Liver (tissue), 9 donors: ENCODE measurements around the gene TNFAIP3. TPM values are rescaled to one million over a fixed set of nuclear protein-coding genes. Genes with fewer than 3 reads are reported as not detected.

ENCODE experiments used
- DNase-seq: peaks from one replicate; pipeline ENCODE4 v3.0.0-alpha.2; 2017; ENCODE audit warnings: low spot score
- H3K27ac ChIP-seq, 2 donors: one replicate each; pipeline ENCODE4 v1.7.0; 2013; ENCODE audit warnings: inconsistent platforms in 2 of 2, low read length in 2 of 2, control low read depth in 1 of 2, low read depth in 1 of 2, mild to moderate bottlenecking in 1 of 2
- H3K27me3 ChIP-seq, 4 donors: one replicate each; pipeline versions ENCODE4 v1.6.1 to v1.7.0; 2013; ENCODE audit warnings: low read length in 3 of 4, inconsistent platforms in 1 of 4, mild to moderate bottlenecking in 1 of 4, moderate library complexity in 1 of 4; ENCODE audit not compliant: control insufficient read depth in 4 of 4, insufficient read depth in 4 of 4
- H3K36me3 ChIP-seq, 4 donors: one replicate each; pipeline versions ENCODE4 v1.6.1 to v1.7.0; 2013; ENCODE audit warnings: low read length in 3 of 4, mild to moderate bottlenecking in 3 of 4, low read depth in 1 of 4, moderate library complexity in 1 of 4; ENCODE audit not compliant: control insufficient read depth in 4 of 4, insufficient read depth in 3 of 4
- H3K4me1 ChIP-seq, 4 donors: one replicate each; pipeline versions ENCODE4 v1.6.1 to v1.7.0; 2013; ENCODE audit warnings: low read length in 3 of 4, mild to moderate bottlenecking in 3 of 4, moderate library complexity in 1 of 4; ENCODE audit not compliant: control insufficient read depth in 4 of 4, insufficient read depth in 4 of 4
- H3K4me3 ChIP-seq, 3 donors: one replicate each; pipeline versions ENCODE4 v1.6.1 to v1.7.0; 2013; ENCODE audit warnings: low read length in 3 of 3, control low read depth in 1 of 3, low read depth in 1 of 3, mild to moderate bottlenecking in 1 of 3
- H3K9ac ChIP-seq, 2 donors: one replicate each; pipeline ENCODE4 v1.7.0; 2013; ENCODE audit warnings: low read length in 2 of 2, mild to moderate bottlenecking in 2 of 2, moderate library complexity in 2 of 2, control low read depth in 1 of 2, low read depth in 1 of 2
- H3K9me3 ChIP-seq, 4 donors: one replicate each; pipeline versions ENCODE4 v1.6.1 to v1.7.0; 2013; ENCODE audit warnings: low read length in 3 of 4; ENCODE audit not compliant: control insufficient read depth in 4 of 4
- CTCF ChIP-seq: fragments of 150-350 bp; IDR thresholded peaks from 2 replicates; pipeline ENCODE4 v1.5.1; 2017; ENCODE audit warnings: improper control_type of control experiment, low read depth, low read length; ENCODE audit not compliant: missing input control
- EGR1 ChIP-seq, 2 donors: IDR thresholded peaks; 2 replicates each; pipeline ENCODE4 v1.6.1; 2016 to 2018; ENCODE audit warnings: antibody characterized with exemption in 2 of 2, low read depth in 2 of 2
- FOXA1 ChIP-seq: IDR thresholded peaks from 2 replicates; pipeline ENCODE4 v1.6.1; 2016; ENCODE audit warnings: antibody characterized with exemption
- FOXA2 ChIP-seq: IDR thresholded peaks from 2 replicates; pipeline ENCODE4 v1.6.1; 2016; ENCODE audit warnings: antibody characterized with exemption
- GABPA ChIP-seq, 2 donors: IDR thresholded peaks in 1 of 2; conservative IDR thresholded peaks in 1 of 2; 2 replicates each; pipeline ENCODE4 v1.6.1; 2016; ENCODE audit warnings: antibody characterized with exemption in 2 of 2, mild to moderate bottlenecking in 1 of 2, moderate library complexity in 1 of 2
- HNF4A ChIP-seq, 2 donors: conservative IDR thresholded peaks; 2 replicates each; pipeline ENCODE4 v1.6.1; 2016; ENCODE audit warnings: antibody characterized with exemption in 2 of 2, mild to moderate bottlenecking in 2 of 2
- HNF4G ChIP-seq: IDR thresholded peaks from 2 replicates; pipeline ENCODE4 v1.6.1; 2016; ENCODE audit warnings: antibody characterized with exemption
- JUND ChIP-seq, 2 donors: IDR thresholded peaks; 2 replicates each; pipeline ENCODE4 v1.6.1; 2016; ENCODE audit warnings: antibody characterized with exemption in 2 of 2
- NR2F2 ChIP-seq: IDR thresholded peaks from 2 replicates; pipeline ENCODE4 v1.6.1; 2016; ENCODE audit warnings: antibody characterized with exemption
- RAD21 ChIP-seq, 2 donors: IDR thresholded peaks; 2 replicates each; pipeline ENCODE4 v1.6.1; 2016; ENCODE audit warnings: antibody characterized with exemption in 2 of 2, mild to moderate bottlenecking in 2 of 2
- REST ChIP-seq: IDR thresholded peaks from 2 replicates; pipeline ENCODE4 v1.6.1; 2016; ENCODE audit warnings: antibody characterized with exemption, mild to moderate bottlenecking
- SP1 ChIP-seq: IDR thresholded peaks from 2 replicates; pipeline ENCODE4 v1.6.1; 2018; ENCODE audit warnings: antibody characterized with exemption, mild to moderate bottlenecking
- TAF1 ChIP-seq: conservative IDR thresholded peaks from 2 replicates; pipeline ENCODE4 v1.6.1; 2016; ENCODE audit warnings: antibody characterized with exemption, mild to moderate bottlenecking
- YY1 ChIP-seq: IDR thresholded peaks from 2 replicates; pipeline ENCODE4 v1.6.1; 2016; ENCODE audit warnings: antibody characterized with exemption, mild to moderate bottlenecking
- ZBTB33 ChIP-seq: IDR thresholded peaks from 2 replicates; pipeline ENCODE4 v1.6.1; 2016; ENCODE audit warnings: antibody characterized with exemption
- WGBS: extraction: QIAGEN DNeasy Blood & Tissue Kit; methylation state at CpG from one replicate; pipeline ENCODE4 v1.1.7; 2013; 5-methylcytosine and 5-hydroxymethylcytosine counted together
- polyA plus RNA-seq, 2 donors: library from polyadenylated mRNA; stranded (reverse) in 1 of 2; unstranded in 1 of 2; fragments of 200-250 nt in 1 of 2; fragments of >200 nt in 1 of 2; fragmentation: Nextera tagmentation in 1 of 2; extraction: Ambion mirVana in 1 of 2; gene quantifications; one replicate each; pipeline versions ENCODE4 v1.2.1 to v1.2.3, GENCODE V29; 2013 to 2015
- total RNA-seq, 2 donors: library from RNA; depleted of rRNA; stranded (reverse); fragments of >200 nt; gene quantifications; one replicate each; pipeline ENCODE4 v1.2.3, GENCODE V29; 2014
- TF ChIP-seq, protein P1 (sequence below): IDR thresholded peaks from 2 replicates; pipeline ENCODE4 v1.6.1; 2016; ENCODE audit warnings: antibody characterized with exemption
- TF ChIP-seq, protein P2 (sequence below): IDR thresholded peaks from 2 replicates; pipeline ENCODE4 v1.6.1; 2016; ENCODE audit warnings: antibody characterized with exemption
- donor health status: healthy.
- donor health status: healthy.
- donor health status: healthy.
- donor health status: healthy.
- donor health status: healthy.

TNFAIP3 gene
- total and polyA plus RNA-seq, 4 donors: 4.5 to 8.0 (median 6.7) TPM

DNA sequence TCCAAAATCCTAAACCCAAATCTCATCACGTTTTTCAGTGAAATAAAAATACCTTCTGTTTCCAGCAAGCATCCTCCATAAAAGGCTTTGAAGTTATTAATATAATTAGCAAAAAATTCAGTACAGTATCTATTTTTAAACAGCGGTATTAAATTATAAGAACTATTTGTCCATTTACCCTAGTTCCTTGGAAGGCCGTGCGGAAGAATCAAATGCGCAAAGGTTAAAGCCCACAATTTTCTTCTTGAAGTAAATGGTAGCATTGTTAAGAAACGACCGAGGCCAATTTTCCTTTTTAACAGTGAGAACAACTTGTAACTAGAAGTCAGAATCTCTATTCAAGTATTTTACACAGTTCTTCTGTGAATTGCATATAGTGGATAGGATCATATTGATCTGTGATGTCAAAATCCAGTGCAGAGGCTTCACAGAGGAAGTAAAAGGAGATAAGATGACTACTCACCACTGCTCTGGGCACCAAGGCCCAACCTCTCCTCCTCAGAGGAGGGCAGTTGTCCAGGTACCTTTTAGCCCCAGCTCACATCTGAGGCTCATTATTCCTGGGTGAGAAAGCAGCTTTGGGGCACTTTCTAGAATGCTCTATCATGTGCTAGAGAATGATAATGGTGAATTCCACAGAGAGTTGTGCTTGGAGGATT lies 36.3 kb downstream of the TNFAIP3 start:
- no peak for DNase-seq
- H3K4me3 ChIP-seq: no peak overlapping the region
- no peaks in the 10 kb centered on the region for H3K36me3 ChIP-seq
- H3K9ac ChIP-seq: no peak overlapping the region
- H3K9me3 ChIP-seq: no peaks in the 10 kb centered on the region
- H3K27ac ChIP-seq: no peak overlapping the region
- TF ChIP-seq, protein P1, sequence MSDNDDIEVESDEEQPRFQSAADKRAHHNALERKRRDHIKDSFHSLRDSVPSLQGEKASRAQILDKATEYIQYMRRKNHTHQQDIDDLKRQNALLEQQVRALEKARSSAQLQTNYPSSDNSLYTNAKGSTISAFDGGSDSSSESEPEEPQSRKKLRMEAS: no peak
- TF ChIP-seq HNF4A (conservative IDR thresholded peaks at IDR 0.05): no peak
- no peak for TF ChIP-seq GABPA (IDR thresholded peaks at IDR 0.05 in 1 of 2, conservative IDR thresholded peaks at IDR 0.05 in 1 of 2)
- TF ChIP-seq TAF1: no peak
- no peak for TF ChIP-seq FOXA1
- no peak for TF ChIP-seq NR2F2
- TF ChIP-seq YY1: no peak
- no peak for TF ChIP-seq REST
- TF ChIP-seq RAD21 (IDR thresholded peaks at IDR 0.05): no peak
- no peak for TF ChIP-seq FOXA2
- TF ChIP-seq, protein P2, sequence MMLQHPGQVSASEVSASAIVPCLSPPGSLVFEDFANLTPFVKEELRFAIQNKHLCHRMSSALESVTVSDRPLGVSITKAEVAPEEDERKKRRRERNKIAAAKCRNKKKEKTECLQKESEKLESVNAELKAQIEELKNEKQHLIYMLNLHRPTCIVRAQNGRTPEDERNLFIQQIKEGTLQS: no peak
- no peak for TF ChIP-seq HNF4G
- TF ChIP-seq SP1: no peak
- no peak for TF ChIP-seq JUND (IDR thresholded peaks at IDR 0.05)
- TF ChIP-seq EGR1 (IDR thresholded peaks at IDR 0.05; ENCODE audit: low read depth in 2 of 2): no peak
- TF ChIP-seq ZBTB33: no peak
- H3K4me1 ChIP-seq: peaks cover 5 to 21% (median 12%) of the 10 kb centered on the region in 4 donors
- no peaks in the 10 kb centered on the region for H3K27me3 ChIP-seq
- 96% methylated on average over 7 of the region's 7 CpGs for WGBS

DNA sequence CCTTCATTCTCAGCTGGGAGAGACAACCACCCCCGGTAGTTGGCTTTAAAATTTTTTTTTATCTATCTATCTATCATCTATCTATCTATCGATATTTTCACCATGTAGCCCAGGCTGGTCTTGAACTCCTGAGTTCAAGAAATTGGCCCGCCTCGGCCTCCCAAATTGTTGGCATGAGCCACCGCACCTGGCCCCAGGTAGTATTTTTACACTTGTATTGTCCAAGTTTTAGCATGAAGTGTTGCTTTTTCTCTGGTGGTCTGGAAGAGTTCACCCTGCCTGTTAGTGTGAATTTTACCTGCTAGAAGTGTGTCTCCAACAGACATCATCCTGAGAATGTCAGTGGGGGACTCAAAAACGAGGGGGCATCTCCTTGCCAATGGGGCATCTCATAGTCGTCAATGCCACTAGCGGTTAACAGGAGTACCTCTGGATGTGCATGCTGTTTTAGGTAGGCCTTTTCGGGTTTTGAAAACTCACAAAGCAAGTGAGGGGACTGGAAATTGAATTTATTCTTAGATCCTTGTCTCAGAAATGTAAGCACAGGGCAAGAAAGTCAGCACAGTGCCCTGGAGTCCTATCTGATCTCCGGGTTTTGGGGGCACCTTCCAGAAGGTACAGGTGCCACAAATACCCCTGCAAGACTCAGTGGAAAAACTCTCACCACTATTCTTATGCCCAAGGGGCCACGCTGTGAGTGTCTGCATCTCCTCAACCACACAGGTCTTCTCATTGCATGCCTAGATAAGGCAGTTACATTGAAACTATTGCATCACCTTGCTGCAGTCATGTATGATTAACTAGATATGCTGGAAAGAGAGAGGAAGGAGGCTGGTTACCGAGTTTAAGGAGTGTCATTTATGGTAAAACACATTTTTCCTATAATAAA lies 37.1 kb downstream of the TNFAIP3 start:
- no peaks in the 10 kb centered on the region for H3K27me3 ChIP-seq
- no peak overlapping the region for H3K4me3 ChIP-seq
- no peak overlapping the region for H3K27ac ChIP-seq
- H3K4me1 ChIP-seq: peaks cover 5 to 21% (median 12%) of the 10 kb centered on the region in 4 donors
- 83% methylated on average over 12 of the region's 12 CpGs for WGBS
- H3K9me3 ChIP-seq: no peaks in the 10 kb centered on the region
- no peak overlapping the region for H3K9ac ChIP-seq
- DNase-seq: no peak
- no peaks in the 10 kb centered on the region for H3K36me3 ChIP-seq
- TF ChIP-seq JUND (IDR thresholded peaks at IDR 0.05): peak in 1 of 2 donors; percentile 2
- no peak for TF ChIP-seq CTCF
- peak in 1 of 2 donors; percentile 15 for TF ChIP-seq RAD21 (IDR thresholded peaks at IDR 0.05)
- TF ChIP-seq TAF1: no peak
- peak; percentile 44 for TF ChIP-seq SP1
- no peak for TF ChIP-seq ZBTB33
